Ectodermal cell (in vitro differentiated cells): ENCODE results near the gene FAM200B.

ENCODE experiments used
- H3K27ac ChIP-seq: 2 replicates; pipeline ENCODE4 v1.7.0; 2013; ENCODE audit warnings: mild to moderate bottlenecking, low read depth, low read length; ENCODE audit not compliant: insufficient read depth, poor library complexity, severe bottlenecking
- H3K27me3 ChIP-seq: 2 replicates; pipeline ENCODE4 v1.7.0; 2013; ENCODE audit warnings: mild to moderate bottlenecking, low read length; ENCODE audit not compliant: insufficient read depth, control insufficient read depth, poor library complexity, severe bottlenecking
- H3K36me3 ChIP-seq: one replicate; pipeline ENCODE4 v1.7.0; 2013; ENCODE audit warnings: low read length; ENCODE audit not compliant: control insufficient read depth, insufficient read depth
- H3K4me1 ChIP-seq: one replicate; pipeline ENCODE4 v1.7.0; 2013; ENCODE audit warnings: low read length; ENCODE audit not compliant: control insufficient read depth, insufficient read depth
- H3K4me3 ChIP-seq: 2 replicates; pipeline ENCODE4 v1.7.0; 2013; ENCODE audit warnings: low read depth, low read length, control low read depth; ENCODE audit not compliant: insufficient read depth
- H3K9me3 ChIP-seq: 2 replicates; pipeline ENCODE4 v1.7.0; 2013; ENCODE audit warnings: mild to moderate bottlenecking, low read length, moderate library complexity; ENCODE audit not compliant: control insufficient read depth
- WGBS, 2 experiments: methylation state at CpG; one replicate each; pipeline ENCODE4 v1.1.7; 2013; ENCODE audit warnings: missing lambda C conversion rate in 2 of 2; 5-methylcytosine and 5-hydroxymethylcytosine counted together

Gene FAM200B

DNA sequence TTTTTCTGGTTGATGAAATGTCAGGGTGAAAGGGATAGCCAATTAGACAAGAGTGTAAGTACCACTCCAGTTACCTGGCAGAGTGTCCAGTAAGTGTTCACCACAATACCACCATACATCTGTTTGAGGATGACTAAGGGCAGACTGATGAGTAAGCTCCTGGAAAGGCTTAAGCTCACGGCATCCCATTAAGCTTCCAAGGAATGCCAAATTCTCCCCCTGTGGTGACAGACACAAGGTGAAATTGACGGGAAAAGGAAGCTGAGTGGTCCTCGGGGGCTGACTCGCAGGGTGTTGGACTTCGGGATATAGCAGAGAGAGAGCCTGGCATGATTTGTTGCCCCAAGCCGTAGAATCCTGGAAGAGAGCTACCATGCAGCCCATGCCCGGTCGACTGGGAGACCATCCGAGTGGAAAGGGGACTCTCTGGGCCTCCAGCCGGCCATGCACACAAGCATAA is 13.6 kb downstream of the FAM200B start:
- WGBS, 2 experiments = 73 to 77% methylated on average over 9 to 10 of the region's 10 CpGs
- peaks cover 5% of the 10 kb centered on the region for H3K4me1 ChIP-seq
- H3K4me3 ChIP-seq = no peak overlapping the region

DNA sequence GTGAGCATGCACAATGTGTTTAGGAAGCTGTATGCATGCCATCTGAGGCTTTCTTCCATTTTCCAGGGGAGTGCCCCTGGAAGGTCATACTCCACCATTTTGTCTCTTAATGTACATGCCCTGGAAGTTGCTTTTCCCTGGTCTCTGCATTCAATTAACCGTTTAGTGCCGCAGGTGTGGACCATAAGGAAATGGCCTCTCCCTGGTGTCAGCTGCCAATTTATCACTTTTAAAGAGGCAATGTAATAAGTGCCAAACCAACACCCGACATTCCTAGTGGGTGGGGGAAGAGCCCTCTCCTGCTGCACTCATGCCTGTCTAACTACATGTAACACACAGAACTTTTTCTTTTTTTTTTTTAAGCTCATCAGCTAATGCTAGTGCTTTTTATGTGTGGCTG is 14.1 kb downstream of the FAM200B start:
- no peaks in the 10 kb centered on the region for H3K27me3 ChIP-seq
- H3K4me1 ChIP-seq = peaks cover 3% of the 10 kb centered on the region
- no peak overlapping the region for H3K27ac ChIP-seq
- H3K9me3 ChIP-seq = peaks cover 2% of the 10 kb centered on the region
- H3K36me3 ChIP-seq = no peaks in the 10 kb centered on the region
- H3K4me3 ChIP-seq = no peak overlapping the region
- WGBS, 2 experiments = 92 to 93% methylated on average over 3 of the region's 3 CpGs

More for the DNA sequence above, 13.6 kb downstream of the FAM200B start:
- Histone ChIP-seq H3K36me3 (no peaks in the 10 kb centered on the region), H3K27ac (no peak overlapping the region), H3K9me3 (peaks cover 2% of the 10 kb centered on the region), H3K27me3 (no peaks in the 10 kb centered on the region)

DNA sequence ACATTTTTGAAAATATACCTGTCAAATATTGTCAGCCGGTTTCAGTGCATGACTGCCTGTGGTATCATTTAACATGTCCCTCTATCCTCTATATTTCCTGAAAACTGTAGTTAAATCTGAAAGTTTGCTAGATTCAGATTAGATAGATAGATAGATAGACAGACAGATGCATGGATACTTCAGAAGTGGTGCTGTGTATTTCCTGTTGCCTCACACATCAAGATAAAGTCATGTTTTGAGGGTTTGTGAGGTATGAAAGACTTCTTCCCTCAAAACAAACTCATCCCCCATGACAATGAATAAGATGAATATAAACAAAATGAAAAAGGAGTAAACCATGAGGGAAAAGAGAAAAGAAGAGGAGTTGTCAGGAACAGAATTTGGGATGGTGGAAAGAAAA is 15.2 kb downstream of the FAM200B start:
- WGBS, 2 experiments = 78 to 88% methylated on average over 1 of the region's 1 CpG

DNA sequence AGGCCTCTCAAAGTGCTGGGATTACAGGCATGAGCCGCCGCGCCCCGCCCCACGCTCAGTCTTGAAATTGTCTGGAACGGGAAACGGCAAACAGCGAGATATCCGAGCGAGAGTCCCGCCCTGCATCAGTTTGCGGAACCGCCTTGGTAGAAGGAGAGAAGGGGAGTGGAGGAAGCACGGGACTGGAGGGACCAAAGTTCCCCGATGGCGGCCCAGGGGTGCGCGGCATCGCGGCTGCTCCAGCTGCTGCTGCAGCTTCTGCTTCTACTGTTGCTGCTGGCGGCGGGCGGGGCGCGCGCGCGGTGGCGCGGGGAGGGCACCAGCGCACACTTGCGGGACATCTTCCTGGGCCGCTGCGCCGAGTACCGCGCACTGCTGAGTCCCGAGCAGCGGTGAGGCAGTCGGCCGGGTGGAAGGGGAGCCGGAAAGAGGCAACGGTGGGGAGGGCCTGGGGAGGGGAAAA is 21.3 kb downstream of the FAM200B start, which contains the start of gene BST1:
BST1 (plus strand) TSS at position 125 of the 463 bp plus-strand sequence; CDS start at position 205, 80 bp downstream.
- peak within 1 kb of the TSS; percentile 16 for H3K4me3 ChIP-seq
- no peaks in the 10 kb centered on the region for H3K4me1 ChIP-seq
- WGBS, 2 experiments = 65 to 67% methylated on average over 43 of the region's 43 CpGs
- no peaks in the 10 kb centered on the region for H3K36me3 ChIP-seq
- H3K9me3 ChIP-seq = no peaks in the 10 kb centered on the region
- peaks cover 4% of the 10 kb centered on the region for H3K27me3 ChIP-seq
- no peak within 1 kb of the TSS for H3K27ac ChIP-seq

More for the DNA sequence above, 15.2 kb downstream of the FAM200B start:
- no peak overlapping the region for H3K4me3 ChIP-seq
- peaks cover 2% of the 10 kb centered on the region for H3K9me3 ChIP-seq
- no peaks in the 10 kb centered on the region for H3K36me3 ChIP-seq
- no peaks in the 10 kb centered on the region for H3K4me1 ChIP-seq
- no peak overlapping the region for H3K27ac ChIP-seq
- no peaks in the 10 kb centered on the region for H3K27me3 ChIP-seq

DNA sequence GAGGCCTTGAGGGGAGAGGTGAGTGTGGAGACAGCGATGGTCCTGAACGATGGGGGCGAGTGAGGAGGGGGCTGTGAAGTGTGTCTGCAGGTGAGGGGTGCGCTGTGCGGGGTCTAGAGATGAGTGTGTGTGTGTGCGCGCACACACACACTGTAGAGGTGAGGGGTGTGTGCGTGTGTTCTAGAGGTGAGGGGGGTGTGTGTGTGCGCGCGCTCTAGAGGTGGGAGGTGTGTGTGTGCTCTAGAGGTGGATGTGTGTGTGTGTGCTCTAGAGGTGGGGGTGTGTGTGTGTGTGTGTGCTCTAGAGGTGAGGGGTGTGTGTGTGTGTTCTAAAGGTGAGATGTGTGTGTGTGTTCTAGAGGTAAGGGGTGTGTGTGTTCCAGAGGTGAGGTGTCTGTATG is 21.8 kb downstream of the FAM200B start:
- Histone ChIP-seq H3K27ac (no peak overlapping the region), H3K4me3 (no peak overlapping the region), H3K4me1 (no peaks in the 10 kb centered on the region), H3K9me3 (no peaks in the 10 kb centered on the region), H3K36me3 (no peaks in the 10 kb centered on the region), H3K27me3 (peaks cover 4% of the 10 kb centered on the region)
- 94 to 95% methylated on average over 11 of the region's 11 CpGs for WGBS, 2 experiments

DNA sequence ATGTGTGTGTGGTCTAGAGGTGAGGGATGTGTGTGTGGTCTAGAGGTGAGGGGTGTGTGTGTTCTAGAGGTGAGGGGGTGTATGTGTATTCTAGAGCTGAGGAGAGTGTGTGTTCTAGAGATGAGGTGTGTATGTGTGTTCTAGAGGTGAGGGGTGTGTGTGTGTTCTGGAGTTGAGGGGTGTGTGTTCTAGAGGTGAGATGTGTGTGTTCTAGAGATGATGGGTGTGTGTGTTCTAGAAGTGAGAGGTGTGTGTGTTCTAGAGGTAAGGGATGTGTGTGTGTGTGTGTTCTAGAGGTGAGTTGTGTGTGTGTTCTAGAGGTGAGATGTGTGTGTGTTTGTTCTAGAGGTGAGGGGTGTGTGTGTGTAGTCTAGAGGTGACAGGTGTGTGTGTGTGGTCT is 22.5 kb downstream of the FAM200B start:
- Histone ChIP-seq H3K27me3 (peaks cover 4% of the 10 kb centered on the region), H3K9me3 (no peaks in the 10 kb centered on the region), H3K4me1 (peaks cover under 1% of the 10 kb centered on the region), H3K36me3 (no peaks in the 10 kb centered on the region), H3K4me3 (no peak overlapping the region), H3K27ac (no peak overlapping the region)

DNA sequence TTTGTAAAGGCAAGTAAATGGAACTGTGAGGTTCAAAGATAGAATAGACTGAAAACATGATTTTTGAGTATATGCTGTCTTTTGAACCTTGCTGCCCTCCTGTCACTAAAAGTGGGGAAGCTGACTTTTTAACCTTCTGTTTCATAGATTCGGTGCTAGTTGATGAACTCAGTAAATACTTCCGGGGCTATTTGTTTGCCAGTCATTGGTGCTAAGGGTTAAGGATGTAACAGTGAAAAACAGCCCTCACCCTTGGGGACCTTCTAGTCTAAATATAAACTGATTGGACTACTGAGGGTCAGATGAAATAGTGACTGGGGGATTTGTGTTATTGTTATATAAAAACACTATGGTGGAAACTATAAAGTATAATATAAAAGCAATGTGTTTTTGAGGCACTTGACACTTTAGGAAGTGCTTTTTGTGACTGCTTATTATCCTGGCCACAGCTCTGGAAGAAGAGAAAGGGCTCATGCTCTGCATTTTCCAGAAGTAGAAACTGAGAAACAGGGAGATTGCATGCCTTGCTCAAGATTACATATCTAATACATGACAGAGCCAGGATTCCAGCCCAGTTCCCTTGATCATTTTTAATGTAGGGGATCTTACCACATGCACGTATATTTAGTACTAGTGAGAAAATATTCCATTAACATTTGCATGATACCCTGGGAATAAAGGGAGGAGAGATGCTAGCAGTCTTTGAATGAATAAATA is 25.2 kb downstream of the FAM200B start:
- Histone ChIP-seq H3K4me3 (no peak overlapping the region), H3K36me3 (no peaks in the 10 kb centered on the region), H3K9me3 (no peaks in the 10 kb centered on the region), H3K27me3 (peaks cover 4% of the 10 kb centered on the region), H3K27ac (no peak overlapping the region), H3K4me1 (peaks cover 5% of the 10 kb centered on the region)
- 89 to 100% methylated on average over 2 to 3 of the region's 3 CpGs for WGBS, 2 experiments

DNA sequence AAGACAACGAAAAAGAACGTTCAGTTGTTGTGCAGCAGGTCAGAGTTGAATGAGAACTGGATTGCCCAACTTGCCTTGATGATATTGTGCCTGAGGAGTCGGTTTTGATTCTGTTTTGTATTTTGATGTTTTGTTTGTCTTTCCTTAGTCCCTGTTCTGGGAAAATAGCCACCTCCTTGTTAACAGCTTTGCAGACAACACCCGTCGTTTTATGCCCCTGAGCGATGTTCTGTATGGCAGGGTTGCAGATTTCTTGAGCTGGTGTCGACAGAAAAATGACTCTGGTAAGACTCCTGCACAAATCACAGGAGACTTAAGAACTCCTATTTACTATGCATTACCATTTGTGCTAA is 25.7 kb downstream of the FAM200B start:
- peaks cover 5% of the 10 kb centered on the region for H3K4me1 ChIP-seq
- H3K36me3 ChIP-seq = no peaks in the 10 kb centered on the region
- H3K27ac ChIP-seq = no peak overlapping the region
- no peaks in the 10 kb centered on the region for H3K27me3 ChIP-seq
- WGBS, 2 experiments = 82 to 83% methylated on average over 7 of the region's 7 CpGs
- no peak overlapping the region for H3K4me3 ChIP-seq
- no peaks in the 10 kb centered on the region for H3K9me3 ChIP-seq

DNA sequence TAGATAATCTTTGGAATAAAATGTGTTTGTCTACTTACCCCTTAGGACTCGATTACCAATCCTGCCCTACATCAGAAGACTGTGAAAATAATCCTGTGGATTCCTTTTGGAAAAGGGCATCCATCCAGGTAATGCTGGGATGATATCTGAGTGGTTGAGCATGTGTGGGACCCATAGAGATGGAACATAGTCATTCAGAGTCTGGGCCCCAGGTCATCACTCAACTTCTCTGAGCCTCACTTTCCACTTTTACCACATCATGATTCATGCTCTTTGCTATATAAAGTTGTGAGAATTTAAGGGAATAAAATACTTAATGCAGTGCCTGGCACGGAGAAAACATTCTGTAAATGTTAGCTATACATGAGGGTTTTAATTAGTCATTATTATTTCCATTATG is 30.1 kb downstream of the FAM200B start:
- no peak overlapping the region for H3K4me3 ChIP-seq
- H3K27me3 ChIP-seq = no peaks in the 10 kb centered on the region
- 100% methylated on average over 1 of the region's 2 CpGs for WGBS, 2 experiments

DNA sequence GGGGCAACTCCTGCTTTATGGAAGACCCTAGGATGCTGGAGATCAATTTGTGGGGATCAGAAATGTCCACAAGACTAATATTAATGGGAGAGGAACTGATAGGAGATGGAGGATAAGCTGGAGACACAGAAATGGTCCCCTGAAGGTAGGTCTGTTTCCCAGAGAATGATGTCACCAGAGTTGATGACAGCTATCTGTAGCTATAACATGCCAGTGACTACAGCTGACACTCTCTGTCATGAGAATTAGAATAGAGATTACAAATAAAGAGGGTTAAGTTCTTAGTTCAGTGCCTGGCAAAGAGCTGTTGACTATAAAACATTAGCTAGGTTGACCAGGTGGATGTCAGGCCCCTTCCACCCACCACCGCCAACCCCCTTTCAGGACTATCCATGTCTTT is 30.6 kb downstream of the FAM200B start:
- H3K27me3 ChIP-seq = no peaks in the 10 kb centered on the region
- no peaks in the 10 kb centered on the region for H3K36me3 ChIP-seq
- no peak overlapping the region for H3K27ac ChIP-seq
- WGBS, 2 experiments = 88 to 100% methylated on average over 1 of the region's 1 CpG
- H3K4me3 ChIP-seq = no peak overlapping the region
- no peaks in the 10 kb centered on the region for H3K9me3 ChIP-seq
- peaks cover 5% of the 10 kb centered on the region for H3K4me1 ChIP-seq

More for the DNA sequence above, 30.1 kb downstream of the FAM200B start:
- H3K4me1 ChIP-seq = peaks cover 5% of the 10 kb centered on the region
- no peak overlapping the region for H3K27ac ChIP-seq
- H3K36me3 ChIP-seq = no peaks in the 10 kb centered on the region
- H3K9me3 ChIP-seq = no peaks in the 10 kb centered on the region
